HepG2 (cell line): ENCODE measurements around the gene TBC1D24. TPM values are rescaled to one million over a fixed set of nuclear protein-coding genes. Genes with fewer than 3 reads are reported as not detected.
A peak's percentile ranks its signal among the peaks of the same experiment; 100 is the strongest.

Experiments used
- ARID4A ChIP-seq: sonication (generic); formaldehyde crosslinking; IDR thresholded peaks from 2 replicates; pipeline ENCODE4 v1.5.0; 2020; ENCODE audit warnings: mild to moderate bottlenecking, missing genetic modification reagents, borderline replicate concordance
- HNRNPL ChIP-seq: fragments of 200-400 bp; formaldehyde crosslinking; IDR thresholded peaks from 2 replicates; pipeline ENCODE4 v1.6.1; 2017; ENCODE audit warnings: mild to moderate bottlenecking, low read depth, low read length
- NFIC ChIP-seq: IDR thresholded peaks from 2 replicates; pipeline ENCODE4 v1.6.1; 2012; ENCODE audit warnings: mild to moderate bottlenecking, low read length, inconsistent platforms
- NFKB2 ChIP-seq: sonication (generic); formaldehyde crosslinking; IDR thresholded peaks from 2 replicates; pipeline ENCODE4 v1.4.0; 2020; ENCODE audit warnings: missing genetic modification reagents, borderline replicate concordance
- NONO ChIP-seq, 2 experiments: fragments of 450-650 bp in 1 of 2; sonication (generic) in 1 of 2; formaldehyde crosslinking in 1 of 2; IDR thresholded peaks in 1 of 2; conservative IDR thresholded peaks in 1 of 2; 2 replicates each; pipeline versions ENCODE4 v1.6.1 to v1.8.0; 2017 to 2022; ENCODE audit warnings: mild to moderate bottlenecking in 1 of 2, missing genetic modification reagents in 1 of 2, moderate library complexity in 1 of 2
- PAXIP1 ChIP-seq: sonication (generic); formaldehyde crosslinking; conservative IDR thresholded peaks from 2 replicates; pipeline ENCODE4 v1.4.0; 2020; ENCODE audit warnings: mild to moderate bottlenecking, missing genetic modification reagents, moderate library complexity
- PRPF4 ChIP-seq: fragments of 200-400 bp; formaldehyde crosslinking; IDR thresholded peaks from 2 replicates; pipeline ENCODE4 v1.6.1; 2016; ENCODE audit warnings: low read length, low read depth; ENCODE audit not compliant: poor library complexity, severe bottlenecking
- ZEB1 ChIP-seq: IDR thresholded peaks from 2 replicates; pipeline ENCODE4 v1.6.1; 2012; ENCODE audit warnings: mild to moderate bottlenecking, low read depth, inconsistent platforms; ENCODE audit not compliant: insufficient replicate concordance
- ZNF788 ChIP-seq: sonication (generic); formaldehyde crosslinking; IDR thresholded peaks from 2 replicates; pipeline ENCODE4 v1.5.0; 2020; ENCODE audit warnings: mild to moderate bottlenecking, missing genetic modification reagents, borderline replicate concordance
- ZNF883 ChIP-seq: sonication (generic); formaldehyde crosslinking; IDR thresholded peaks from 2 replicates; pipeline ENCODE4 v1.5.1; 2020; ENCODE audit warnings: mild to moderate bottlenecking, missing genetic modification reagents; ENCODE audit errors: not compliant biosample characterization
- polyA plus RNA-seq, 8 experiments: library from polyadenylated mRNA; depleted of rRNA in 3 of 8; stranded (reverse) in 7 of 8; unstranded in 1 of 8; fragments of >200 nt; fragmentation: Illumina TruSeq in 4 of 8; extraction: Trizol in 4 of 8; gene quantifications; 2 replicates each; pipeline versions ENCODE4 v1.2.1 to v1.2.3, GENCODE V29; 2011 to 2016; ENCODE audit warnings: low read depth in 4 of 8, missing spikeins in 1 of 8, mixed read lengths in 1 of 8; ENCODE audit not compliant: insufficient read depth in 1 of 8
- total RNA-seq, 5 experiments: library from RNA; depleted of rRNA; stranded (reverse); fragments of >200 nt; fragmentation: Illumina TruSeq; extraction: Trizol; gene quantifications; 2 replicates each; pipeline ENCODE4 v1.2.3, GENCODE V29; 2016; ENCODE audit warnings: low read depth in 1 of 5

The TBC1D24 gene
- total and polyA plus RNA-seq, 2 of the 13 experiments (the other 11 are each of a cell fraction or from before 2014, with no cell fraction given) = 7.7 to 13.7 TPM

- TF ChIP-seq PRPF4 (no peak), ZNF883 (CRISPR knock-in tag) (no peak), HNRNPL (0 out of 2 replicates have a peak, but pooled peaks have one; percentile 27), NFIC (no peak), PAXIP1 (CRISPR knock-in tag) (no peak), ARID4A (CRISPR knock-in tag) (peak; percentile 63), ZNF788 (0 out of 2 replicates have a peak, but pooled peaks have one; percentile 25), NONO (IDR thresholded peaks at IDR 0.05) (no peak), NONO (CRISPR knock-in tag; conservative IDR thresholded peaks at IDR 0.05) (peak; percentile 40; the same call in 1 of the 2 replicates), ZEB1 (peak; percentile 81), NFKB2 (CRISPR knock-in tag) (peak; percentile 51; the same call in 1 of the 2 replicates)
Observed at GRCh38 chr16:2475413-2476344, 752 bp downstream of the TBC1D24 start (continued).
